GM12865 (cell line): ENCODE measurements around the gene OXA1L.
"Not testable (repeated sequence)": the region's sequence is repeated elsewhere in the genome, so short reads cannot be mapped to it uniquely, and the experiment has no call there.

Source experiments
- DNase-seq: peaks from one replicate; pipeline ENCODE4 v3.0.0; 2010; ENCODE audit warnings: low read depth
- H3K4me3 ChIP-seq: 2 replicates; pipeline ENCODE4 v1.5.1; 2011; ENCODE audit warnings: mild to moderate bottlenecking, low read depth, low read length, control low read depth
- CTCF ChIP-seq: IDR thresholded peaks from 2 replicates; pipeline ENCODE4 v1.5.1; 2011; ENCODE audit warnings: low read length, control low read depth, low read depth, inconsistent platforms; ENCODE audit not compliant: insufficient read depth; ENCODE audit errors: missing control alignments

The OXA1L gene

GRCh38 chr14:22766457-22767322 is at the start of gene OXA1L:
Gene OXA1L, plus strand, starts transcription at chr14:22766688. Its CDS starts 14 bp downstream, at chr14:22766702.
- peak; percentile 99 for DNase-seq
- no peak for TF ChIP-seq CTCF
- H3K4me3 ChIP-seq = peak within 1 kb of the TSS; percentile 78

- no peak for DNase-seq
- TF ChIP-seq CTCF = no peak
- no peak overlapping the region for H3K4me3 ChIP-seq
These were observed 48.4 kb upstream of the OXA1L start for GRCh38 chr14:22718091-22718490.

- no peak for TF ChIP-seq CTCF
- DNase-seq = peak; percentile 58
- H3K4me3 ChIP-seq = no peak overlapping the region
These were observed 45.3 kb upstream of the OXA1L start for GRCh38 chr14:22721213-22721612.

- DNase-seq = no peak
- no peak overlapping the region for H3K4me3 ChIP-seq
- no peak for TF ChIP-seq CTCF
These were observed 42.7 kb upstream of the OXA1L start for GRCh38 chr14:22723815-22724214.

- not testable (repeated sequence) for DNase-seq, H3K4me3 ChIP-seq
These were observed 41.6 kb upstream of the OXA1L start for GRCh38 chr14:22724847-22725246.

GRCh38 chr14:22725374-22725773 is 41.1 kb upstream of the OXA1L start:
- DNase-seq = not testable (repeated sequence)

GRCh38 chr14:22726012-22726411 is 40.5 kb upstream of the OXA1L start:
- no peak for TF ChIP-seq CTCF
- no peak for DNase-seq
- H3K4me3 ChIP-seq = no peak overlapping the region

More at GRCh38 chr14:22725374-22725773, 41.1 kb upstream of the OXA1L start:
- H3K4me3 ChIP-seq = not testable (repeated sequence)

GRCh38 chr14:22732062-22732461 is 34.4 kb upstream of the OXA1L start:
- not testable (repeated sequence) for H3K4me3 ChIP-seq, DNase-seq
